CD4-positive, alpha-beta T cell treated with Interleukin-15 for 1 hour (primary cell): ENCODE data around the gene POU2AF2.

Source experiments
- DNase-seq: peaks from one replicate; pipeline ENCODE4 v3.0.0-alpha.2; 2020

The POU2AF2 gene

GRCh38 chr11:111334532-111335502 is 89.3 kb downstream of the POU2AF2 start:
- no peak for DNase-seq

- DNase-seq, result no peak
These were observed 90.0 kb downstream of the POU2AF2 start for GRCh38 chr11:111335549-111335948.
